DMS79 treated with DMSO at 0.1 percent for 48 hours (cell line): ENCODE measurements around the gene STX8.

ENCODE experiments used
- DNase-seq: peaks from one replicate; lab custom pipeline; 2025; lab: John Stamatoyannopoulos, UW

STX8 gene

DNA sequence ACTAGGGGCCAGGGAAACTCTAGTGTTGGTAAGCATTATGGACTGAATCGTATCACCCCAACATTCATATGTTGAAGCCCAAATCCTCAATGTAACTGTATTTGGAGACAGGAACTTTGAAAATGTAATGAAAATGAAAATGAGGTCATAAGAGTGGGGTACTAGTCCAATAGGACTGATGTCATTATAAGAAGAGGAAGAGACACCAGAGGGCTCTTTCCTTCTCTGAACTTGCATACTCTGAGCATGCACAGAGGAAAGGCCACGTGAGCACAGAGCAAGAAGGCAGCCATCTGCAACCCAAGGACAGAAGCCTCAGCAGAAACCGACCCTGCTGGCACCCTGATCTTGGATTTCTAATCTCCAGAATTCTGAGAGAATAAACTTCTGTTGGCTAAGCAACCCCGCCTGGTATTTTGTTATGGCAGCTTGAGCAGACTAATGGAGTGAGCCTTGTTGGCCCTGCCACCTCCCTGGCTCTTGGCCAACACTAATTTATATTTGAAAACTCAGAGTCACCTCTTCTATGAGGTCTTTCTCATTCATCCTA lies 280.9 kb downstream of the STX8 start:
- DNase-seq = no peak

DNA sequence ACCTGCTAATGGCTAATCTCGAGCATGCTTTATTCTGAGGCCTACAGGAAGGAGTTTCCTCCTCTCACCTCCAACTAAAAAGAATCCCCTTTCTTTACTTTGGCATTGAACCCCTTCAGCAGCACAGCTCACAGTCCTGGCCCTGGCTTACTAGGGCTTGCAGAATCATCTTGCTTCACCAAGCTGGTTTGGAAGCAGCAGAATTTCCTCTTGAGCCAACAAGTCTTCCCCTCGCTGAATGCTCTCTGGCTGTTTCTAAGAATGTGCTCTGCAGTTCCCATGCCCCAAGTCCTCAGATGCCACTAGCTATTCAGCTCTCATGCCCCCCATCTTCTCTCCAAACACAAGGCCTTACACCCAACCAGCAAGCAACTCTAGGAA lies 283.1 kb downstream of the STX8 start:
- DNase-seq = no peak

DNA sequence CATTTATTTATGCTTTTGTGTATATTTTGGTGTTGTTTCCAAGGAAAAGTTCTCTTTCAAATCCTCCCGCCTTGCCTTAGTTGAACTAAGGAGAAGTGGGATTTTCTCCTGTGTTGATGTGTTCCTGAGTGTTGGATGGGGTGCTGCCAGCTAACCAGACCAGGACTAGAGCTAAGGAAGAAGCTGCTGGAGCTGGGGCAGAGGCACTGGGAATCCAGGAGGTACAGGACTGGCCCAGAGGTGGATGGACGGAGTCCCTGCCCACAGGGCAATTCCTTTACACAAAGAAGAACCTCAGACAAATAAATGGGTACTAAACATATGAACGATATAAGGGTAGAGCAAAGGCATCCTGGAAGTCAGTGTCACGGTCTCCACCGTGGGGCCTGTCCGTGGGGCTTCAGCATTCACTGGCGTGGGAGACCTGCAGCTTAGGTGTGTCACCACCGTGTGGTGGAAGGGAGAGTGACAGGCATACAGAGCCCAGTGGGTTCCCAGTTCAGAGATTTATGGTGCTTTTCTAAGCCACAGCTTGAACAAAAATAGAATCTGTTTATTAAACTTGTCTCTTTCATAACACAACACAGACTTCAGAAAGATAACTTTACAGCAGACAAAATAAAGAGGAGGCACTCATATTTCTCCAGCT lies 283.6 kb downstream of the STX8 start:
- DNase-seq = no peak

DNA sequence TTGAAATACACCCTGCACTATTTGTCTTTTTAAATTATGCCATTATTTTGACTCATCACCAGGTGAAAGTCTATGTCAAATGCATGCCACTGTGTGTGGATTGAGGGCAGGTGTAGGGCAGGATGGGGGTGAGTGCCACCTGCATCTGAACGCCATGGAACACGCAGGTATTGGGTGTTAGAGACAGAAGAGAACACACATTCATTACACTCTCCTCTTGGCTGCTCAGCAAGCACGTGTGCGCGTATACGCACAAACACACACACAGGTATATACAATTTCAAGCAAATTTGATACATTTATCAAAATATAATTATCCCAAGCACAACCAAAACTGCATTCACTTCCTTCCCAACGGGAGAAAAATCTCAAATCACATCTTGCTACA lies 285.4 kb downstream of the STX8 start:
- no peak for DNase-seq

DNA sequence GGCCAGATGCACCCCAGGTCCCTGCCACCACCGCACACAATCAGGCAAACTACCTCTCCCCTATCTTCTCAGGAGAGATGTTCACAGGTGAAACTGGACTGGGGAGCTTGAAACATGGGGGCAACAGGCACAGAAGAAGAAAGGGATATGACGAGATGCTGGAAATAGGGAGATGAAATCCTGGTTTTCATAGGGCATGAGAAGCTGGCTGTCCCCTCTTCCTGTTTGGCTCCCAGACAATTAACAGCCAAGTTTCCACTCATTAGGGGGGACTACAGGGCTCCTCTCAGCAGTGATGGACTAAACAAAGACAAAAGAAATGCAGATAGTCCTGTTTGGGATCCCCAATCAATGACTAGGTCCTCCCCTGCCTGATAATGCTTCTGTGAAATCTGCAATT lies 288.3 kb downstream of the STX8 start:
- DNase-seq = no peak

DNA sequence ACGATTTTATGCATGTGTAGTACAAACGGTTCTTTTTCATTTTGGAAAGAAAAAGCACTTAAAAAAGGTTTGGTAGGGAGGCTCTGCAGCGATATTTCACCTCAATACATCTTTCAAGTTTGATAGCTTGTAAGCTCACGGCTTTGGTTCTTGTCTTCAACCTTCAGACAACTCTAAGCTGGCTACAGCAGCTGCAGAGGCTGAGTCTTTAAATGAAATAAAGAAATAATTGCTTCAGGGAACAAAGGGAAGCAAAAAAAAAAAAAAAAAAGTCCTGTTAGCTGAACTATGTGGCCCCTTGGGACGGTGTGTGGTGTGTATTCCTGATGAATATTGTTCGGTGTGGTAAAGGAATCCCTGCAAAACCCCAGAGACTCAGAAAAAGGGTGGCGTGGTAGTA lies 289.2 kb downstream of the STX8 start:
- DNase-seq = no peak

DNA sequence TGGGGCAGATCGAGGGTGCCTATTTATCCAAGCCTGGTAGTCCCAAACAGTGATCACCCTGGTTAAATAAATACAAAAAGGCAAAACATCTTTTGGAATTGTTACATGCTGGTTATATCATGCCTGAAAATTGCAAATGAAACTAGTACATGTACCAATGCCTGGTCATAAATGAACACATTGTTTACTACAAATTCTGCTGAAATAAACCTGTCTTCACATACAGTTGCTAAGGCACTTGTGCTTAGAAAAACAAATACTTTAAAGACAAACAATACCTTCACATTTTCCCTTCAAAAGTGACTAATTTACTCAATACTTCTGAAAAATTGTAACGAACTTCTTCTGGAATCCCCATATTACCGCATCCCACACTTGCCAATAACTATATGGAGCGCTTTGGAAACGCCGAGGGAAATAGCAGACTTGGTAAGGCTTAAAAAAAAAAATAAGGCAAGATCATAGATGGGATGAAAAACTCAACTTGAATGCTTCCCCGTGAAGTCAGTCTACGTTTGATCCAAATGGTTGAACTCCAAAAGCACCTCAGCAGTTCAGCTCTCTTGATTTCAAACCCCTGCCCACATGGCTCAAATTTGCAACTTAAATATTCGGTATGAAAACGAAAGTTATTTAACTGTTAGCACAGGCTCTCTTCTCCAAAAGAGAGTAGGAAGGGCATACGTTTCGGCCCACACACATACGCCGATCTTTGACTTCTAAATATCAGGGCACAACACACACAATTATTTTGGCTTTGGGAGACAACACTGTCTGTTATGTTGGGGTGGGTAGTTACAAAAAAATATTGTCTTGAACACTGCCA lies 289.8 kb downstream of the STX8 start:
- DNase-seq = no peak

DNA sequence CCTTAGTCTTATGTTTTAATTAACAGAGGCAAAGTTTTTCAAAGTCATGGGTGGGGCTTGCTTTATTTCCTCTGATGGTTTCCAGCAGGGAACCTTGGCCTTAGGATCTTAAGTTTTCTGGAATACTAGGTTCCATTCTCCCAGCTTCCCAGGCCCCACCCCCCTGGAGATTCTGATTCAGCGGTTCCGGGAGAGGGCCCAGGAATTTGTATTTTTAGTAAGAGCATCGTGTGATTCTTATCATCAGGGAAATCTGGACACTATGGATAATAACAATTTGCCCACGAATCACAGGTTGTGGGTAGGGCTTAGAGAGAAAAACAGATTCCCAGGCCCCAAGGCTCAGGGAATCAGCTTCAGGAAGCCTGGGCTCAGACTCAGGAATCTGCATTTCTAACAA lies 290.7 kb downstream of the STX8 start:
- DNase-seq = no peak

DNA sequence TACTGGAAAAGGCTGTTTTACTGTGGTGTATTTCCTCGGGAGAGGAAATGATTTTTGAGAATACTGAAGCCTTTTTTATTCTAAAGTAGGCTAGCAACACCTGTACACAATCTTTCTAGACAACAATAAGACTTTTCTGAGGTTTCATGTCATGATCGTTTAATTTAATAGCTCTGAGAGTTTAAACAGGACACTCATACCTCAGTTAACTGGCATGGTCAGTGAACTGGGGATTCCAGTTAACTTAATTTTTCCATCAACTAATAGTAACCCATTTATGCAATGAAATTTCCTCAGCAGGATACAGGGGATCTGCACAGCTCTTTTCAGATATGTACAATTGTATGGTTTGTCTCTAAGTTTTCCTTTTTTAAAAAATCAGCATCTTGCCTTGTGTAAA lies 291.7 kb downstream of the STX8 start:
- DNase-seq = no peak

DNA sequence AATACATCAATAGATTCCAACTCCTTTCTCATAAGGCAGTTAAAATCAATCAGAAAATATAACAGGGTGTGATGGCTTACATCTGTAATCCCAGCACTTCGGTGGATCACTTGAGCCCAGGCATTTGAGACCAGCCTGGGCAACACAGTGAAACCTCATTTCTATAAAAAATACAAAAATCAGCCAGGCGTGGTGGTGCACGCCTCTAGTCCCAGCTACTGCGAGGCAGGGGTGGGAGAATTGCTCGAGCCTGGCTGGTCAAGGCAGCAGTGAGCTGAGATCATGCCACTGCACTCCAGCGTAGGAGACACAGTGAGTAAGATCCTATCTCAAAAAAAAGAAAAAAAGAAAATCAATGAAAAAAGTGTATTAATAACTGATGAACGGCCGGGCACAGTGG lies 295.7 kb downstream of the STX8 start:
- DNase-seq = no peak

DNA sequence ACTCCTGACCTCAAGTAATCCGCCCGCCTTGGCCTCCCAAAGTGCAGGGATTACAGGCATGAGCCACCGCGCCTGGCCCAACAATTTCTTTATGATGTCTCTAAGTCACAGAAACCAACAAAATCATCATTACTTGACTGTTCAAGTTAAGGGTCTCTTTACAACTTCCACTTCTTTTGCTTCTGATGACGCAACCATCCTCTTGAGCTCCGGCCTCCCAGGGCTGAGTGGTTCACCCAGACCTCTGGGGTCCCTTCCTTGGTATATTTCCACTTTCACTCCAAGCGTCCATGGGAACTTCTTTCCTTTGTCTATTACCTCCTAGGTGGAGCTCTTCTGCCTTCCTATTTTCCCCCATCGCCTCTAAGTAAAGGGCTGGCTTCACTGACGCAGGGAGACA lies 300.6 kb downstream of the STX8 start:
- DNase-seq = no peak

DNA sequence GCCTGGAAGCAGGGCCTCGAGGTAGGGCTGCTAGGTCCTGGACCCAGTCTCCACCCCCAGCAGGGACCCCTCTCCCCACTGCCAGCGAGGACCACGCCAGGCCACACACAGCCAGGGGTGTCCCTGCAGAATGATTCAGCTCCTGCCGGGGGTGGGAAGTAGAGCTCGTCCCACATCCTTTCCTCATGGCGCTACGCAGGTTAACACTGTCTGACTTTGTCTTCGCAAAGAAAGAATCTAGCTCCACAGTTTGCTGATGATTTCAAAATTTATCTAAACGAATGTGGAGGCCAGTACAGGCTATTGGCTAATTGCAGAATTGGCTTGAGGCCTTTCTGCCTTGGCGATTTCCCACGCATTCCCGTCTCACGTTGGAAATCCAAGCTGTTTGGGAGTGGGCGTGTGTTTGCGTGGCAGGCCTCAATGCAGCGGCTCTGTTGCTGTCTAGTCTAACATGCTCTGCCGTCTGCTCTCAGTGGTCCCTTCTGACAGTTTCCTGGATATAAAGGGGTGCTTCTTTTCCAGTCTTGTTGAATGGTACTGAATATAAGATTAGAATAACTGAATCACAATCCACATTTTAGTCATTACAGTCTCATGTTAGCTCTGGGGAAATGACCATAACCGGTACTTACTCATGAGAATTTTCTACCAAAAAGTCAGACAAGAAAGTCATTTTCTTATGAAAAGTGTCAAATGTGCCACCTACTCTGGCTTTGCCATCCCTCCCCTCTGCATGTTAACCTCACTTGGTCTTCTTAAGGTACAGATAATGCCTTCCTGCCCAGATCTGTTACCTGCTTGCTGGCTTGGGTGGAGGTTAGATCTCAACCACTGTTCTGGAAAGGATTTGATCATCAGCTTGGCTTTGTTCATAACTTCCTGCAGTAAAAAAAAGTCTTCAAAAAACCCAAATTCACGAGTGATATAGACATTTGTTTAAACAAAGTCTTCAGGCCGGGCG lies 301.9 kb downstream of the STX8 start:
- DNase-seq = no peak

DNA sequence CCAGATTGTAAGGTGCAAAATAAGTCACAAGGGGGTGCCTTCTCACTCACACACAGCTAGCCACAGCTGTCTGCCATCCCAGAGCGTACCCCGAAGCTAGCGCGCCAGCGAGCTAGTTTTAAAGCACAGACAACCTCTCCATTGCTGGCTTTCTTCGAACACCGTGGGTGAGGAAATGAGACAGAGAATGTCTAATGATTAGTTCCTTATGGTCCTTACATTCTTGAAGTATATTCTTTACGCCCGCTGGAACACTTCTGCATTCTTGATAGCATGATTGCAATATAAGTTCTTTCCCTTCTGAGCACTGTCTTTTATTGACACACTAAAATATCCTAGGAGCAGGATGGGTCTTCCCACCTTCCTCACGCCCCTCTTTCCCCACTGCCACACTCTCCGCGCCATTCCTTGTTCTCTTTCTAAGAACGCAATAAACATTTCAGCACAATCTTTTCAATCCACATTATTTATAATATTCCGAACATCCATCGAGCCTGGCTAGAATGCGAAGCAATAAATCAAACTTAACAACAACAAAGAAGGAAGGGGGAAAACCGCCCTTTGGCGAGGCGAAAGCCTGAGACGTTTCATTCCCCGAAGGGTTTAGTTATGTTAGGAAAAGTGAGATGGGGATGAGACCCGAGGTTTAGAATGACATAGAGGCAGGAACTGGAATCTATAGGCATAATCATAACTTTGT lies 303.0 kb downstream of the STX8 start:
- no peak for DNase-seq

DNA sequence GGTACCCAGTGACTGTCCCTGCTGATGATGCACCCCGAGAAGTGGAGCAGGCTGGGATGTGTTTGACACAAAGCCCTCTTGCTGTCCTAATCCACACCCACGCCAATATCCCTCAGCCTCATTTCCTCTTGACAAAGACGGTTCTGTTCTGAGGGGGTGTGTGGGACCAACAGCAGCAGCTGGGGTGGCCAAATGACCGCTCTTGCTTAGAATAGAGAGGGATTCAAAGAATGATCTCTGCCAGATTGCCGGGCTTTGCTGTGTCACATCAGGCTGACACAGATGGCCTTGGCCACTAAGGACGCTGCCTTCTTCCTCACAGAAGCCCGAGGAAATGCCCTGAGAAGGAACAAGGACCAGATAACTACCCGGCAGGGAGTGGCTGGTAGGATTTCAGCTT lies 303.6 kb downstream of the STX8 start:
- DNase-seq = no peak

DNA sequence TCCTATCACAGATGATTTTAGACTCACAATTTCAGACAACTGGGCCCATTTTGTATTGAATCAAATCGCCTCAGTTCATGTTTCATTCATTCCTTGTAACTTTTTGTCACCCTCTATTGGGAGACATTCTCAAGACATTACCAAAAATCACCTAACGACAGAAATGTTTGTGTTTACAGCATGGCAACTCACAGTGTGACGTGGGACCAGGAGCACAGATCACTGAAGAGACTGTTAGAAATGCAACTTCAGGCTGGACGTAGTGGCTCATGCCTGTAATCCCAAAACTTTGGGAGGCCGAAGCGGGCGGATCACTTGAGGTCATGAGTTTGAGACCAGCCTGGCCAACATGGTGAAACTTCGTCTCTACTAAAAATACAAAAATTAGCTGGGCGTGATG lies 304.7 kb downstream of the STX8 start:
- no peak for DNase-seq

DNA sequence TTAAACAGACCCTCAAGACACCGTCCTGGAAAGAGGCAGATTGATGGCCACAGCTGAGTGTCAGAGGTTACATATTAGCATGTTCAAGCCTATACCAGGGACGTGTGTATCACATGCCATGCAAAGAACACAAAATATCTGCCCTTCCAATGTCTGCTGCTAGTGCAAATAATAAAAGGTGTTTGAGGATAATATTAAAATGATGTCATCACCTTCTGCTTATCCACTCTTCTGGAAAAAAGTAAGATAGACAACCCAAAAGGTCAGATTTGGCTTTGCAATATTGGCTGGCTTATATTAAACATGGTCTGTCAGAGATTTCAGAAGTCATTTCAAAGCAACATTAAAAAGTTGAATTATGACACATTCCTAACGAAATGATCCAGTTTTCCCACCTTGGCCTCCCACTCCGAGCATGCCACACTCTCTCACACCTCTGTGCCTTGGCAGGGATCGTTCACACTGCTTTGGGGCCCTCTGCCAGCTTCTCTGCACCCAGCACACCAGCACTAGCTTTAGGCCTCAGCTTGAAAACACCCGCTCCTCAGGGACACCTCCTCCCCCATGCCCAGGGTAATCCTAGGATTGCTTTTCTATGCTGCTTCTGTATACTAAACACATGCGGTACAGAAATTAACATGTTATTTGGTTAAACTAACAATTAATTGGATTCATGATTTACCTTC lies 306.1 kb downstream of the STX8 start:
- no peak for DNase-seq

DNA sequence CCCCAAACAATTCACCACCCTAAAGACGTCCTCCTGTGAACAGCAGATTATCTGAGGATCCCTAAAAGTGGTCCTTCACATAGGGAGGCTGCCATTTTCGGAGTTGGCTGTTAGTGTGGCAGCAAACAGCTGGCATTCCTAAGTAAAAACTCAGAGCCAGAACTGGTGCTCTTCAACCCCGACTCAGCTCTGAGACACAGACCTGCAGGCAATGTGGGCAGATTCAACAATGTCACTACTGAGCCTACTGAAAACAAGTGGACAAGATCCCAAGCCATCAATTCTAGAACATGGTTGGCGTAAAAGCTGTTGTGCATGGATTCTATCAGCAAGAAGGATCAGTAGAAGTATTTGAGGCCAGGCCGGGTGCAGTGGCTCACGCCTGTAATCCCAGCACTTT lies 307.1 kb downstream of the STX8 start:
- DNase-seq = no peak

DNA sequence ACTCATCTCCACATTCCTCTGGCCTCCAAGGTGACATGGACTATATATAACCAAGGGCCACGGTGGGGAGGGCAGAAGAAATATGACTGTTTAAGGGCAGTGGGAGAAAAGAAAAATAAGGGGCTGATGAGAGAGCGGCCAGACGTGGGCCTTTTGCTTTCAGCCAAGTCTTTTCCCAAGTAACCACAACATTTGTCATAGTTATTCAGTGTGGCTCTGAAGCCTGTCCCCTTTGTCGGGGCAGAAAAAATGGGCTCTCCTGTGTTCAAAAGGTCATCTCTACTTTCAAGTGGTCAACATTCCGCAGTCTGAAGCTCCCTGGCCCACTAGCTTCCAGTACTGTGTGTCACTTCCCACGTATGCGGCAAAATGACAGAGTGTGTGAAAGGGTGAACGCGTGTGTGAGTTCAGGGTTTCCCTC lies 308.9 kb downstream of the STX8 start:
- no peak for DNase-seq

DNA sequence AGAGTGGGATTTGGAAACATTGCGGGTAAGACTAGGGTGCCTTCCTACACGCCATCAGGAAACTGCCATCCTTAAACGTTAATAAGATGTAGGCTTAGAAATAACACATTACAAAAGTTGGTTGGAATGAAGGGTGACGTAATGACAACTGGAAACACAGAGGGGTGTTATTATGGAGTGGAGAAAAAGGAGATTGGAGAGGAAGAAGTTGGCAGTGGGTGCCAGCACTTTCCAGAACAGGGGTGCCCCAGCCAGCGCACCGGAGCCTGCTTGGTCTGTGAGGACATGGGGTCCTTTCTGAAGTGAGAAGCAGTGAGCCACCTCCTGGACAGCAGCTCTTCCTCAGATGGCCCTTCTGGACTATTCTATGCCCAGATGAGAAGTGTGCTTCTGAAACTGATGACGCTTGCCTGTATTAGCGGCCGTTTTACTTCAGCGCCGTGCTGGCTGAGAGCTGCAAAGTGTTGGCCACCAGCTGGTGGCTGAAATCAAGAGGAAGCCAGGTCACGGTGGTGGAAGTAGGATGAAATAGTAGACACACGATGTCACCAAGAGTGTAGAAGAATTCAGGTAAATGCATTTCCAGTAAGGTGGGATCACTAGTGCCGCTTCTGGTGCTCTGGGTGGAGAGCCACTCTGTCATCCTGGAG lies 309.5 kb downstream of the STX8 start:
- DNase-seq = no peak
